ENCODE results near the gene TULP3.

The TULP3 gene

DNA sequence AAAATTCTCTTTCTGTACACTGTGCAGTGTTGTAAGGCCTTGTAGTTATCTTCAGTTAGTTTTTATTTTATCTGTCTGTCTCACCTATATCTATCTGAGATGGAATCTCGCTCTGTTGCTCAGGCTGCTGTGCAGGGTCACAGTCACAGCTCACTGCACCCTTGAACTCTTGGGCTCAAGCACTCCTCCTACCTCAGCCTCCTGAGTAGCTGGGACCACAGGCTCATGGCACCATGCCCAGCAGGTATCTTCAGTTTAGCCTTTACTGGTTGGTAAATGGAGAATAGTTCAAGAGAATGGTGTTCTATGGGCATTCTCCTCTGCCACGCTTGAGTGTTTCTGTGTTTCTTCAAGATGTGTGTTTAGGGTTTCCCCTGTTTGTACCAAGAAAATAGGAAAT is 13.6 kb downstream of the TULP3 start:
- H3K27ac ChIP-seq (ENCODE audit: poor library complexity, severe bottlenecking) = no peak overlapping the region
- DNase-seq (ENCODE audit: low spot score) = no peak
- no peaks in the 10 kb centered on the region for H3K9me3 ChIP-seq (ENCODE audit: severe bottlenecking)
- TF ChIP-seq, protein P1, sequence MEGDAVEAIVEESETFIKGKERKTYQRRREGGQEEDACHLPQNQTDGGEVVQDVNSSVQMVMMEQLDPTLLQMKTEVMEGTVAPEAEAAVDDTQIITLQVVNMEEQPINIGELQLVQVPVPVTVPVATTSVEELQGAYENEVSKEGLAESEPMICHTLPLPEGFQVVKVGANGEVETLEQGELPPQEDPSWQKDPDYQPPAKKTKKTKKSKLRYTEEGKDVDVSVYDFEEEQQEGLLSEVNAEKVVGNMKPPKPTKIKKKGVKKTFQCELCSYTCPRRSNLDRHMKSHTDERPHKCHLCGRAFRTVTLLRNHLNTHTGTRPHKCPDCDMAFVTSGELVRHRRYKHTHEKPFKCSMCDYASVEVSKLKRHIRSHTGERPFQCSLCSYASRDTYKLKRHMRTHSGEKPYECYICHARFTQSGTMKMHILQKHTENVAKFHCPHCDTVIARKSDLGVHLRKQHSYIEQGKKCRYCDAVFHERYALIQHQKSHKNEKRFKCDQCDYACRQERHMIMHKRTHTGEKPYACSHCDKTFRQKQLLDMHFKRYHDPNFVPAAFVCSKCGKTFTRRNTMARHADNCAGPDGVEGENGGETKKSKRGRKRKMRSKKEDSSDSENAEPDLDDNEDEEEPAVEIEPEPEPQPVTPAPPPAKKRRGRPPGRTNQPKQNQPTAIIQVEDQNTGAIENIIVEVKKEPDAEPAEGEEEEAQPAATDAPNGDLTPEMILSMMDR (IDR thresholded peaks at IDR 0.05; ENCODE audit: poor library complexity, severe bottlenecking) = no peak
- no peaks in the 10 kb centered on the region for H3K27me3 ChIP-seq (ENCODE audit: insufficient read depth, poor library complexity, severe bottlenecking)
- H3K4me3 ChIP-seq (ENCODE audit: severe bottlenecking) = no peak overlapping the region
- no peaks in the 10 kb centered on the region for H3K4me1 ChIP-seq (ENCODE audit: insufficient read depth, poor library complexity, severe bottlenecking)
- ATAC-seq (ENCODE audit: low read depth) = no peak
- H3K36me3 ChIP-seq (ENCODE audit: low read depth) = no peaks in the 10 kb centered on the region

GRCh38 chr12:2912216-2912575 is 21.5 kb downstream of the TULP3 start:
- DNase-seq (ENCODE audit: low spot score) = no peak
- Histone ChIP-seq H3K4me3 (ENCODE audit: severe bottlenecking) (no peak overlapping the region), H3K27me3 (ENCODE audit: insufficient read depth, poor library complexity, severe bottlenecking) (no peaks in the 10 kb centered on the region), H3K27ac (ENCODE audit: poor library complexity, severe bottlenecking) (no peak overlapping the region), H3K4me1 (ENCODE audit: insufficient read depth, poor library complexity, severe bottlenecking) (no peaks in the 10 kb centered on the region), H3K36me3 (ENCODE audit: low read depth) (peaks cover 44% of the 10 kb centered on the region), H3K9me3 (ENCODE audit: severe bottlenecking) (no peaks in the 10 kb centered on the region)
- TF ChIP-seq, protein P1 (IDR thresholded peaks at IDR 0.05; ENCODE audit: poor library complexity, severe bottlenecking) = no peak
- no peak for ATAC-seq (ENCODE audit: low read depth)

- ATAC-seq (ENCODE audit: low read depth) (no peak), DNase-seq (ENCODE audit: low spot score) (no peak)
- Histone ChIP-seq H3K4me1 (ENCODE audit: insufficient read depth, poor library complexity, severe bottlenecking) (no peaks in the 10 kb centered on the region), H3K27ac (ENCODE audit: poor library complexity, severe bottlenecking) (no peak overlapping the region), H3K4me3 (ENCODE audit: severe bottlenecking) (no peak overlapping the region), H3K9me3 (ENCODE audit: severe bottlenecking) (no peaks in the 10 kb centered on the region), H3K27me3 (ENCODE audit: insufficient read depth, poor library complexity, severe bottlenecking) (no peaks in the 10 kb centered on the region), H3K36me3 (ENCODE audit: low read depth) (peaks cover 60% of the 10 kb centered on the region)
- TF ChIP-seq, protein P1 (IDR thresholded peaks at IDR 0.05; ENCODE audit: poor library complexity, severe bottlenecking) = no peak
These were observed 28.6 kb downstream of the TULP3 start for GRCh38 chr12:2919249-2919648.

DNA sequence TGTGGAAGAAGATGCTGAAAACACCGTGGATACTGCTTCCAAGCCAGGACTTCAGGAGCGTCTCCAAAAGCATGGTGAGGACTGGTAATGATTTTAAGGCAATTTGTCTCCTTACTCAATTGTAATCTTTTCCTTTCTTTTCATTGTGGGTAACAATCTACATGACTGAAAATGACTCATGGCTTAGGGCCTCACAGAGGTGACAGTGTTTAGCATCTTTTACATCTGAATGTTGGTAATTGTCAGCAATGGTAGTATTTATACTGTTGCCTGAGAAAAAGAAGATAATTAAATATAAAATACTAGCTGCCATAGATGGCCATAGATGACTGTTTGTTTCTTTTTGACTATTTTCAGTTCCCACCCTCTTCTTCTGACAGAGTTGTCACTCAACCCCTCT is 31.6 kb downstream of the TULP3 start:
- Histone ChIP-seq H3K27me3 (ENCODE audit: insufficient read depth, poor library complexity, severe bottlenecking) (no peaks in the 10 kb centered on the region), H3K4me3 (ENCODE audit: severe bottlenecking) (no peak overlapping the region), H3K27ac (ENCODE audit: poor library complexity, severe bottlenecking) (no peak overlapping the region), H3K4me1 (ENCODE audit: insufficient read depth, poor library complexity, severe bottlenecking) (no peaks in the 10 kb centered on the region), H3K9me3 (ENCODE audit: severe bottlenecking) (no peaks in the 10 kb centered on the region), H3K36me3 (ENCODE audit: low read depth) (peaks cover 75% of the 10 kb centered on the region)
- DNase-seq (ENCODE audit: low spot score) = no peak
- ATAC-seq (ENCODE audit: low read depth) = no peak
- TF ChIP-seq, protein P1 (IDR thresholded peaks at IDR 0.05; ENCODE audit: poor library complexity, severe bottlenecking) = no peak

DNA sequence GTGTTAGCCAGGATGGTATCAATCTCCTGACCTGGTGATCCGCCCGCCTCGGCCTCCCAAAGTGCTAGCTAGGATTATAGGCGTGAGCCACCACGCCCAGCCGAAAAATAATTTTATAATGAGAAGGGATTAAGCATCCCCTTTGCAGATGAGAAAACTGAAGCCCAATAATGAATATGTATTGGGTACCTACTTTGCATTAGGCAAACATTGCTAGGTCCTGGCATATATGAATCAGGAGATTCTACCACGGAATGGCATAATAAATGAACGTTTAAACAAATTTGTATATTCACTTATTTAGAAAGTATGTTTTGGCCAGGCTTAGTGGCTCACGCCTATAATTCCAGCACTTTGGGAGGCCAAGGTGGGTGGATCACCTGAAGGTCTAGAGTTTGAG is 32.4 kb downstream of the TULP3 start:
- H3K9me3 ChIP-seq (ENCODE audit: severe bottlenecking) = no peaks in the 10 kb centered on the region
- peaks cover 82% of the 10 kb centered on the region for H3K36me3 ChIP-seq (ENCODE audit: low read depth)
- no peak for DNase-seq (ENCODE audit: low spot score)
- no peak overlapping the region for H3K4me3 ChIP-seq (ENCODE audit: severe bottlenecking)
- no peaks in the 10 kb centered on the region for H3K27me3 ChIP-seq (ENCODE audit: insufficient read depth, poor library complexity, severe bottlenecking)
- TF ChIP-seq, protein P1 (IDR thresholded peaks at IDR 0.05; ENCODE audit: poor library complexity, severe bottlenecking) = no peak
- ATAC-seq (ENCODE audit: low read depth) = no peak
- H3K27ac ChIP-seq (ENCODE audit: poor library complexity, severe bottlenecking) = no peak overlapping the region
- no peaks in the 10 kb centered on the region for H3K4me1 ChIP-seq (ENCODE audit: insufficient read depth, poor library complexity, severe bottlenecking)

Data from RWPE2 (cell line).